Cardiac septum (tissue), 1 donor: ENCODE measurements around the gene RASL12. TPM values are rescaled to one million over a fixed set of nuclear protein-coding genes. Genes with fewer than 3 reads are reported as not detected.
"Not testable (repeated sequence)": the region's sequence is repeated elsewhere in the genome, so short reads cannot be mapped to it uniquely, and the experiment has no call there.

Experiments
- DNase-seq: peaks from one replicate; pipeline ENCODE4 v3.0.0-alpha.2; 2020; ENCODE audit warnings: low spot score
- intact Hi-C: fragments of 100-400 bp; cut with DNase I; formaldehyde crosslinking; loops from one replicate; pipeline ENCODE4 v1.14.0; 2022
- total RNA-seq: library from RNA; stranded (reverse); fragmentation: NEBNext Ultra II Directional; extraction: Animal tissue kit (Norgen Biotek cat#: 25700); gene quantifications from one replicate; pipeline ENCODE4 v1.2.1, GENCODE V29; 2021
- donor health status: DM: no; HTN: no; CAD: no.

Gene RASL12
- total RNA-seq, 1 donor from 2014 or later = 11.5 TPM

GRCh38 chr15:65093793-65094170 lies 26.0 kb upstream of the RASL12 start:
- intact Hi-C loops = not testable (repeated sequence)
- peak; percentile 50 for DNase-seq

DNA sequence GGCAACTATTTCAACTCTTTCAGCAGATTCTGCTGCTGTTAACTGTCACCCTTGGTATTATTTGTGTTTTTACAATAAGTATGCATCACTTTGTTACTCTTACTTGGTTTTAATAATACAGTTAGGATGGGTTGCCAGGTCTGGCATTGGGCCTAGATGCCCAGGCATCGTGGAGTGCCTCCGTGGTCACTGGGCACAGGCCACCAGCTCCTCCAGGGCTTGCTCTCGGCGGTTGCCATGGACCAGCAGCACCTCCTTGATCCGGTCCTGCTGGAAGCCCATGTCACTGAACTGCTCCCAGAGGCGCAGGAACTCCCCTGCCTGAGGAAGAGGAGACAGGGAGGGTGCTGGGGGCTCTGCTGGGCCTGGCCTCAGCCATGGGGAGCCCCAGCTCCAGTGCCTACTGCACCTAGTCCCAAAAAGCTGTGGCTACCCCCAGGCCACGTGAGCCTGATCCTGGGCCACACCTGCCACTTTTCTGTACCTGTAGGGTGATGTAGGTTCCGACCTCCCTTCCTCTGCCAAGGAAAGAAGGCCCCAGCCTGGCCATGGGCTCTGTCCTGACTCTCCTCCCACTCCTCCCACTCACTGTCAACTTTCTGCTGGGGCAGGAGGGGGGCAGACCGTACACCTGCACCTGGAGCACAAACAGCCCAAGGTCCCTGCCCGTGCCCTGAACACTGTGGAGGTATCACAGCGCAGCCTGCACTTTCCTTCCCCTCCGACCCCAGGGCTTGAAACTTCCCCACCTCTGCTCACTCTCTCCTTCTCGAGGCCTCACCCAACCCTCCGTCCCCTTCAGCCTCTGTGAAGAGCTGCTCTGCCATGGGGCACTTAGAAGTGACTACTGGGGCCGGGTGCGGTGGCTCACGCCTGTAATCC lies 25.4 kb upstream of the RASL12 start:
- peak; percentile 44 for DNase-seq
- intact Hi-C loops = no loop called here

DNA sequence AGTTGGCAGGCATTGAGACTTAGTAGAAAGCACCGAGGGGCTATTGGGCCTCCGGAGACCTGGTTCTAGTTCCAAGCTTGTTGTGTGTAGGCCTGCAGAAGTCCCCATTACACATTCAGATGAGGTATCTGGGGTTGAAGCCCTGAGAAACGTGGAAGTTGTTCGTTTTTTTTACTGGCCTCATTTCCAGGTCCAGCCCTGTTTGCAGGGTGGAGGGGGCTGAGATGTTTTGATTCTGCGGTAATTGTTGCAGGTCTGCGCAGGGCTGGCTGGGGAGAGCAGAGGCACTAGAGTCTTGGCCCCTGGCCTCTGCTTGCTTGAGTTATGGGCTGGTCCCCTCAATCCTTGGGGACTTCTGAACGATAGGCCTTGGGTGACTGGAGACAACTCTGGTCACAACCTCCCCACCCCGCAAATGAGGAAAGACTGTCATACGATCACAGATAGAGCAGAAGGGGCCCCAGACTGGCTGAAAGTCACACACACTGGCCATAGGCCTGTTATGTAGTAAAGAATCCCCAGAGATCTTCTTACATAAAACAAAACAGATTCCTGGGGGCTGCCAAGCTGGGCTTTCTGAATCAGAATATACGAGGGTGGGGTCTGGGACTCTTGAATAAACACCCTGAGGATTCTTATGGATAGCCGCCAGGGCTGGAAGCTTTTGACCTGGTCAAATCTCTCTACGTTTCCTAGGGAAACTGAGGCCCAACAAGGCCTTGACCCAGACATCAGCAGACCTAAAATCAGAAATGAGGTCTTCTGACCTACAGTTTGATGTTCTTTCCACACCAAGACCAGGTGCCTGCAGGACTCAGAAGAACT lies 24.4 kb upstream of the RASL12 start:
- intact Hi-C loops = no loop called here
- DNase-seq = no peak

DNA sequence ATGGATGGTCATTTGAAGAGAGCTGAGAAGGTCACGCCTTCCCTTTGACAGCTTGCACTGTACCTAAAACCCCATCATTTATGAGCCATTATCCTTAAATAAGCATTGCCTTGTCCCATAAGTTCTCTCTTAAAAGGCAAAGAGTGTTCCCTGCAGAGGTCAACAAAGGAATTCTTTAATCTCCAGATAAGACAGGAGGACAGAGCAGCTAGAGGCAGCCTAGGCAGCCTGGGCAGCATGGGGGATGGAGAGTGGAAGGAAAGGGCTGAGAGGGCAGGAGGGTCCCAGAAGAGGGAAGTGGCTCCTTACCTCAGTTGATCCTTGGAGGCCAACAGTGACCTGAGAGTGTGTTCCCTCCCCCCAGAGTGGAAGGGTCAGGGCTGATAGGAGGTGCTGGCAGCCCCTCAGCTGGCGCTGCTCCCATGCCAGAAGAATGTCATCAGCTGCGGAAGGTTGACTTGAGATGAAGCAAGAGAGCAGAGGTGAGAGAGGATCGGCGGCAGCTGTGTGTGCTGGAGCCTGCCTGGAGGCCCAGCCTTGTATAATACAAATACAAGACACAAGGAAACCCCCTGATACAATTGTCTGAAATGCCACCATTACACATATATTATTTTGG lies 21.5 kb upstream of the RASL12 start:
- no peak for DNase-seq
- intact Hi-C loops = no loop called here

- intact Hi-C loops = no loop called here
- DNase-seq = no peak
Observed at GRCh38 chr15:65088643-65089021, 20.8 kb upstream of the RASL12 start.

DNA sequence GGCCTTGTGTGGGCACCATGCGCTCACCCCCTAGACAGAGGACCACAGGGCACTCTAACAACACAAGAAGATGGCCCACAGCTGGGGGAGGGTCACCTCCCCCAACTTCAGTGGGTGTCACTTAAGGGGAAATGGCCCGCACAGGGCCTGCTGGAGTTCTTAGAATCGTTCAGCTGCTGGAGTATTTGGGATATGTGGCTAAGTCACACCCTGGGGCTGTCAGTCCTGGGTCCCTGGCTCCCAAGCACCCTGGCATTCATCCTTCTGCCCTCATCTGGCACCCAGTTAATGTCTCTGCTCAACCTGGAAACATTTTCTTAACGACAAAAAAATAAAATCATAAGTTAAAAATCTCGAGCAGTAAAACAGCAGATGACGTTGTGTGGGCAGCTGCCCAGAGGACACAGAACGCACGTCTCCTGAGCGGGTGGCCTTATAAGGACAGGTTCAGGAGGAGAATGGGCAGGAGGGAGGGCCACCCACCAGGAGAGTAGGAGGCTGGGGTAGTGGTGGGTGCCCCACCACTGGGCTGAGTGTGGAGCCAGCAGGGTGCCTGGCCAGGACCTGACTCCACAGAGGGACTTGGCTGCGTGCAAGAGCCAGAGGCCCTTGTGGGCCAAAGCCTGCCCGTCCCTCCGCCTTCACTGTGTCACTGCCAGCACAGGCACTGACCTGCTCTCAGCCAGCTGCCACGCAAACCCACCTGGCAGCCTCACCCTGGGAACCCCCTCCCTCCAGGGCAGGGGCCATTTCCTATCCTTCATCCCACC lies 20.3 kb upstream of the RASL12 start:
- intact Hi-C loops = no loop called here
- peak; percentile 84 for DNase-seq

GRCh38 chr15:65087411-65087810 lies 19.6 kb upstream of the RASL12 start:
- DNase-seq = no peak
- intact Hi-C loops = no loop called here

DNA sequence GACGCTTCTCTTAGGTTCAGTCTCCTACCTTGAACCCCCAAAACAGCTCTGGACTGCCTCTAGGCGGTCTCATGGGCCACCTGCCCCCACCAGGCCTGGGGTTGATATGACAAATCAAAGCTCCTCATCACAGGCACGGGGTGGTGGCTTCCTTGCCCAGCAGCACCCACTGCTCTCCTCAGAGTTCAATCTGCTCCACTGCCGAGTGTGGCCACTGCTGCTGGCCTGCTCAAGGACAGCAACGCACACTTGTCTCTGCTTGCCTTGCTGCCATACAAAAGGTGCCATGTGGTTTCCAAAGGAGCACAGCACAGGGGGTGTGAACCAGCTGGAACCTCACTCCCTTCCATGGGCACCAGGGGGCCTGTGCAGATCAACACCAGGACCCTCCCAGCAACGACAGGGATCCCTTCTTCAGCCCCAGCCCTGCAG lies 18.9 kb upstream of the RASL12 start:
- intact Hi-C loops = no loop called here

DNA sequence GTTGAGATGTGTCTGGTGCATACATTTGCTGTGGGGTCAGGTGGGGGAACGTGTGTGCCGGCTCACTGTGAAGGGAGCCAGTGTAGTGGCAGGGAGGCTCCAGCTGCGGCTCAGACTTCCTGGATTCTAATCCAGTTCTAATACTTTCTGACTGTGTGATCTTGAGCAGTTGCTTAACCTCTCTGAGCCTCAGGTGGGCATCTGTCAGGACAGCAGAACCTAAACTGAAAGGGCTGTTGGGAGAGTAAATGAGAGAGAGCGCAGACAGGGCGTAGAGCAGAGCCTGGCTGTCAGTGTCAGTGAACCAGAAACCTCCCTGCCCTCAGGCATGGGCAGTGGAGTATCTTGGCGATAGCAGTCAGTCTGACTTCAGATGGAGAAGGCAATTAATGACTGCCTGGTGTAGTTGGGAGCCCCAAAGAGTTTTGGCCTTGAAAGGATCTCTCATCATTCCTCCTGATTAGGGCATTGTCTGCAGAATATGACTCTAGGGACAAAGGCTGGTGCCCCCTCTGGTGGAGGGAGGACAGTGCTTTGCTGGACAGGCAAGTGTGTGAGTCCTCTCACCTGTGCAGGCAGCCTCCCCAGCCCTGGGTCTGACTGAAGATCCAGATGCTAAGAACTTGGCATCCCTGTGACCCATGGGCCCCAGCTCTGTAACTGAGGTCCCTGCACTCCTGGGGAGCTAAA lies 18.3 kb upstream of the RASL12 start:
- DNase-seq = no peak
- intact Hi-C loops = no loop called here

More for the DNA sequence above, 18.9 kb upstream of the RASL12 start:
- DNase-seq = no peak

GRCh38 chr15:65085207-65085753 lies 17.5 kb upstream of the RASL12 start:
- intact Hi-C loops = no loop called here
- DNase-seq = no peak

- DNase-seq = no peak
- intact Hi-C loops = no loop called here
Observed at GRCh38 chr15:65084500-65085206, 16.9 kb upstream of the RASL12 start.

DNA sequence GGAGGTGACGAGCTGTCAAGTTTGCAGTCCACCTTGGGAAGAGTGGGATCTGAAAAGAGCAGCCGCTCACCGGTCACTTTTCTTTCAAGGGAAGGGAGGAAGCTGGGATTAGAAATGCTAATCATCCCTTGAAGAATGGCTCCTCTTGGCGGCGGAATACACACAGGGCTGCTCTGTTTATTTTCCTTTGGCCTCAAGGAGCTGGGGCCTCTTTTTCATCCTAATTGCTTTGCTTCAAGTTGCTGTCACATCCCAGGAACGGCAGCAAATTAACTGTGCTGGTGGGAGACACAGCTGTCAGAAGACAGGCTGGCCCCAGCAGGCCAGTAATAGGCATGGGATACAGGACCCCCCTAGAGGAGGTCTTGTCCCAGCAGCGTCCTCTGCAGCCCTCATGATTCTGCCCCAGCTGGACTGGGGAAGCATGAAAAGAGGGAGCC lies 15.5 kb upstream of the RASL12 start:
- DNase-seq = no peak
- intact Hi-C loops = loop anchor here (2.0 kb wide), 1 partner anchor 28 kb away; no protein-coding TSS in a partner anchor

GRCh38 chr15:65082303-65082953 lies 14.6 kb upstream of the RASL12 start:
- intact Hi-C loops = loop anchor here (2.0 kb wide), 1 partner anchor 28 kb away; no protein-coding TSS in a partner anchor
- DNase-seq = no peak

DNA sequence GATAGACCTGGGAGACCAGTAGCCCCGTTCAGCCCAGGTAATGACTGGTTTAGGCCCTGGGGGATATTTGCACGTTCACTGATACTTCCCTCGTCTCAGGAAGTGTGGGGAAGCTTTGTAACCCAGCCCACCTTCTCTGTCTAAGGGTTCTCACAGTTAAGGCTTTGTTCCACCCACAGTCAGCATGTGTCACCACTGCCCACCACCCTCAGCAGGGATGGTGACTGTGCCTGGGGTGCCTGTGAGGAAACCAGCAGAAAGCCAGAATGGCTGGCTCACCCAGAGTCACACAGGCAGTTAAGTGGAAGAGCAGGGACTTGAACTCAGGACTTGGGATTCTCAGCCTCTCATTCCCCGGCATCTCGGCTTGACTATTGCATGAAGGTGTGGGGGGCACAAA lies 14.0 kb upstream of the RASL12 start:
- intact Hi-C loops = loop anchor here (2.0 kb wide), 1 partner anchor 27 kb away; no protein-coding TSS in a partner anchor
- no peak for DNase-seq

DNA sequence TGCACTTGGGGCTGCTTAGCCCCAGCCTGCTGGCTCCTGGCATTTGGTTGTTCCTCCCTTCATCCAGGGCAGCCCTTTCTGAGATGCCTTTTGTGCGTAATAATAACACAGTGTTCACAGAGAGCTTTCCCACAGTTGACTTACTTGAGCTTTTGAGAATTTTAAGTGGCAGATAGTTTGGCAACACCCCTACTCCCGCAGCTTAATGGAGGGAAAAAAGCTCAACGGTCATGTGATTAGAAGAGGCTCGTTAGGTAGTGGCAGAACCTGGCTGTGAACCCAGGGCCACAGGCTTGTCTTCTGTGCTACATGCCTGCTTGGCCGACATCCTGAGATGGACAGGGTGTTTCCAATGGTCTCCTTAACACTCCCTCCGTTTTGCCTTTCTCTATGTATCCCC lies 13.5 kb upstream of the RASL12 start:
- intact Hi-C loops = no loop called here
- DNase-seq = no peak

DNA sequence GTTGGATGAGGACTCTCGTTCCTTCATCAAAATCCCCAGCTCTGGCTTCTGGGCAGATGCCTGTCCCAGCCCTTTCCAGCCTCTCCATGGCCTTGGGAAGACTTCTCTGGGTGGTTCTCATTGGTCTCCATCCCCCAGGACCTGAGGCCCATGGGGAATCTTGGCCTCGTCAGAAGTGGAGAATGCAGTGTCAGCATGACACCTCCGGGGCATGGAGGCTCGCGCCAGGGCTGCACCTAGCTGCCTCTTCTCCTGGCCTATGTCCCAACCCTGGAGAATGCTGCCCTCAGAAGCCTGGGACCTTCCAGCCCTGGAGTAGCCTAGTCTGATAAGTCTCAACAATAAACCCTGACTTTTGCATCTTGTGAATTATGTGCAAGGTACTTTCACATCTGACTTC lies 11.8 kb upstream of the RASL12 start:
- DNase-seq = no peak
- intact Hi-C loops = no loop called here

DNA sequence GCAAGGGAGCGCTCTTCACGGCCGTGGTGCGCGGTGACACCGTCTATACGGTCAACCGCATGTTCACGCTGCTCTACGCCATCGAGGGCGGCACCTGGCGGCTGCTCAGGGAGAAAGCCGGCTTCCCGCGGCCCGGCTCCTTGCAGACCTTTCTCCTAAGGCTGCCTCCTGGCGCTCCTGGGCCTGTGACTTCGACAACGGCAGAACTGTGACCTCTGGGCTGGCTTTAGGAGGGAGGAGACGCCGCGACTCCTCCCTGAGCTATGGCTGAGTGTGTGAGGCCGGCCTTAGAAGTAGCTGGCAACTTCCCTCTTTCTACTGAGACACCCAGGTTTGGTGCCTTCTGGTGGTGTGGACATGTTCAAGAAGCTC lies 10.2 kb upstream of the RASL12 start:
- no peak for DNase-seq

More for the DNA sequence above, 10.2 kb upstream of the RASL12 start:
- intact Hi-C loops = no loop called here
